ENCODE results near the gene IFIT1B. TPM values are rescaled to one million over a fixed set of nuclear protein-coding genes. Genes with fewer than 3 reads are reported as not detected.
"Not testable (repeated sequence)": the region's sequence is repeated elsewhere in the genome, so short reads cannot be mapped to it uniquely, and the experiment has no call there.

Gene IFIT1B
- total RNA-seq, 1 donor from 2014 or later: not detected

DNA sequence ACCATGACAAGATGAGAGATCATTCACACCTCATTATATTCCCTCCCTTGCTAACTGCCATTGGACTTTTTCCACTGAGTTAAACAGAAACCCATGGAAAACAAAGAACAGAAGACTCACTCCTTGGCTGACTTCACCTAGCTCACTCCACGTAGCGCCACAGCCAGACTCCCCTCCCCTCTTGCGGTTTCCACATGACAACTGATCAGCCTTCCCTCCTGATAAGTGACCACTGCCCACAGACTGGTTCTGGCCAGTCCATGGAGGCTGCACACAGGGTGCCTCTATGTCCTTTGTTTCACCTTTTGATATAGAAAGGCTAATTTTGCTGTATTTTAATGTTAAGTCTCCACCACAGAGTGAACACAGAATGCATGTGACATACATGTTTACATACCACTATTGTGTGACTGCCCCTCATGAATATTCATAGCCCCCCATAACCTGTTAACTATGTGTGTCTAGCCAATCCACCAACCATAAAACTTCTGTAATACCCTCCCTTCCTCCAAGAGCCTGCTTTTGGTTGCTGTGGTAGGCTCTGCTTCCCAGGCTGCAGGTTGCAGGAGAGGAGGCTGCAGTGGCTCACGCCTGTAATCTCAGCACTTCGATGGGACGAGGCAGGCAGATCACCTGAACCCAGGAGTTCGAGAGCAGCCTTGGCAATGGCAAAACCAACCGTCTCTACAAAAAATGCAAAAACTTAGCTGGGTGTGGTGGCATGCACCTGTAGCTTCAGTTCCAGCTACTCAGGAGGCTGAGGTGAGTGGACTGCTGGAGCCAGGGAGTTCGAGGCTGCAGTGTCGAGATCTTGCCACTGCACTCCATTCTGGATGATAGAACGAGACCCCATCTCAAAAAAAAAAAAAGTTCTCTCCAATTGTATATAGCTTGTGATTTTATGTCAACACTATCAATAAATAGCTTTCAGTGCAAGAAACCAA lies 26.5 kb downstream of the IFIT1B start:
- H3K4me3 Mint-ChIP-seq (ENCODE audit: unreplicated experiment): no peak overlapping the region
- TF ChIP-seq, protein P1, sequence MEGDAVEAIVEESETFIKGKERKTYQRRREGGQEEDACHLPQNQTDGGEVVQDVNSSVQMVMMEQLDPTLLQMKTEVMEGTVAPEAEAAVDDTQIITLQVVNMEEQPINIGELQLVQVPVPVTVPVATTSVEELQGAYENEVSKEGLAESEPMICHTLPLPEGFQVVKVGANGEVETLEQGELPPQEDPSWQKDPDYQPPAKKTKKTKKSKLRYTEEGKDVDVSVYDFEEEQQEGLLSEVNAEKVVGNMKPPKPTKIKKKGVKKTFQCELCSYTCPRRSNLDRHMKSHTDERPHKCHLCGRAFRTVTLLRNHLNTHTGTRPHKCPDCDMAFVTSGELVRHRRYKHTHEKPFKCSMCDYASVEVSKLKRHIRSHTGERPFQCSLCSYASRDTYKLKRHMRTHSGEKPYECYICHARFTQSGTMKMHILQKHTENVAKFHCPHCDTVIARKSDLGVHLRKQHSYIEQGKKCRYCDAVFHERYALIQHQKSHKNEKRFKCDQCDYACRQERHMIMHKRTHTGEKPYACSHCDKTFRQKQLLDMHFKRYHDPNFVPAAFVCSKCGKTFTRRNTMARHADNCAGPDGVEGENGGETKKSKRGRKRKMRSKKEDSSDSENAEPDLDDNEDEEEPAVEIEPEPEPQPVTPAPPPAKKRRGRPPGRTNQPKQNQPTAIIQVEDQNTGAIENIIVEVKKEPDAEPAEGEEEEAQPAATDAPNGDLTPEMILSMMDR (IDR thresholded peaks at IDR 0.05; ENCODE audit: partially characterized antibody, unreplicated experiment): no peak
- peaks cover 2% of the 10 kb centered on the region for H3K27me3 Mint-ChIP-seq (ENCODE audit: unreplicated experiment)

DNA sequence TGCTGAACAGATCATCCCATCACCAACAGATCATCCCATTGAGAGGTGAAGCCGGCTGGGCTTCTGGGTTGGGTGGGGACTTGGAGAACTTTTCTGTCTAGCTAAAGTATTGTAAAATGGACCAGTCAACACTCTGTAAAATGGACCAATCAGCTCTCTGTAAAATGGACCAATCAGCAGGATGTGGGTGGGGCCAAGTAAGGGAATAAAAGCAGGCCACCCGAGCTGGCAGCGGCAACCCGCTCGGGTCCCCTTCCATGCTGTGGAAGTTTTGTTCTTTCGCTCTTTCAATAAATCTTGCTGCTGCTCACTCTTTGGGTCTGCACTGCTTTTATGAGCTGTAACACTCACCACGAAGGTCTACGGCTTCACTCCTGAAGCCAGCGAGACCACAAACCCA lies 28.3 kb downstream of the IFIT1B start:
- H3K27ac Mint-ChIP-seq (ENCODE audit: unreplicated experiment); H3K4me3 Mint-ChIP-seq (ENCODE audit: unreplicated experiment); H3K36me3 Mint-ChIP-seq (ENCODE audit: unreplicated experiment); H3K9me3 Mint-ChIP-seq (ENCODE audit: unreplicated experiment); H3K27me3 Mint-ChIP-seq (ENCODE audit: unreplicated experiment); H3K4me1 Mint-ChIP-seq (ENCODE audit: low read depth, unreplicated experiment); DNase-seq: not testable (repeated sequence)

More for the DNA sequence above, 26.5 kb downstream of the IFIT1B start:
- Mint-ChIP-seq H3K27ac (ENCODE audit: unreplicated experiment) (no peak overlapping the region), H3K4me1 (ENCODE audit: low read depth, unreplicated experiment) (no peaks in the 10 kb centered on the region), H3K36me3 (ENCODE audit: unreplicated experiment) (peaks cover 4% of the 10 kb centered on the region), H3K9me3 (ENCODE audit: unreplicated experiment) (peaks cover 3% of the 10 kb centered on the region)
- no peak for DNase-seq

DNA sequence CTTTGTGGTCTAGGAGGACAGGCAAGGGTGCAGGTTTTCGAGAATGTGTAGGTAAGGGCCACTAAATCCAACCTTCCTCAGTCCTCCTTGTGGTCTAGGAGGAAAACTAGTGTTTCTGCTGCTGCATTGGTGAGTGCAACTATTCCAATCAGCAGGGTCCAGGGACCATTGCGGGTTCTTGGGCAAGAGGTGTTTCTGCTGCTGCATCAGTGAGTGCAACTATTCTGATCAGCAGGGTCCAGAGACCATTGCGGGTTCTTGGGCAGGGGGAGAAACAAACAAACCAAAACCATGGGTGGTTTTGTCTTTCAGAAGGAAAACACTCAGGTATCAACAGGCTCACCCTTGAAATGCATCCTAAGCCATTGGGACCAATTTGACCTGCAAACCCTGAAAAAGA lies 29.9 kb downstream of the IFIT1B start:
- not testable (repeated sequence) for H3K27me3 Mint-ChIP-seq (ENCODE audit: unreplicated experiment); DNase-seq; H3K9me3 Mint-ChIP-seq (ENCODE audit: unreplicated experiment); H3K27ac Mint-ChIP-seq (ENCODE audit: unreplicated experiment); H3K4me3 Mint-ChIP-seq (ENCODE audit: unreplicated experiment); H3K36me3 Mint-ChIP-seq (ENCODE audit: unreplicated experiment); H3K4me1 Mint-ChIP-seq (ENCODE audit: low read depth, unreplicated experiment)

DNA sequence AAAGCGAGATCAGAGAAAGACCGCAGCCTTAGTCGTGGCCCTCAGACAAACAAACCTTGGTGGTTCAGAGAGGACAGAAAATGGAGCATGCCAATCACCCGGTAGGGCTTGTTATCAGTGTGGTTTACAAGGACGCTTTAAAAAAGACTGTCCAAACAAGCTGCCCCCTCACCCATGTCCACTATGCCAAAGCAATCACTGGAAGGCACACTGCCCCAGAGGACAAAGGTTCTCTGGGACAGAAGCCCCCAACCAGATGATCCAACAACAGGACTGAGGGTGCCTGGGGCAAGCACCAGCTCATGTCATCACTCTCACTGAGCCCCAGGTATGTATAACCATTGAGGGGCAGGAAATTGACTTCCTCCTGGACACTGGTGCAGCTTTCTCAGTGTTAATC lies 31.4 kb downstream of the IFIT1B start:
- not testable (repeated sequence) for H3K27ac Mint-ChIP-seq (ENCODE audit: unreplicated experiment); H3K4me3 Mint-ChIP-seq (ENCODE audit: unreplicated experiment); H3K4me1 Mint-ChIP-seq (ENCODE audit: low read depth, unreplicated experiment); H3K27me3 Mint-ChIP-seq (ENCODE audit: unreplicated experiment); DNase-seq; H3K36me3 Mint-ChIP-seq (ENCODE audit: unreplicated experiment); H3K9me3 Mint-ChIP-seq (ENCODE audit: unreplicated experiment)

DNA sequence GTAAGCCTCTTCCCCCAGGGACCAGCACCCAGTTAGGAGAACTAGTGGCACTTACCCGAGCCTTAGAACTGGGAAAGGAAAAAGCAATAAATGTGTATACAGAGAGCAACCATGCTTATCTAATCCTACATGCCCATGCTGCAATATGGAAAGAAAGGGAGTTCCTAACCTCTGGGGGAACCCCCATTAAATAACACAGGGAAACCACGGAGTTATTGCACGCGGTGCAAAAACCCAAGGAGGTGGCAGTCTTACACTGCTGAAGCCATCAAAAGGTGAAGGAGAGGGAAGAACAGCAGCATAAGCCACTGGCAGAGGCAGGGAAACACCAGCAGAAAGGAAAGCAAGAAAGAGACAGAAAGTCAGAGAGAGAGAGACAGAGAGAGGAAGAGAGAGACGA lies 32.7 kb downstream of the IFIT1B start:
- not testable (repeated sequence) for H3K4me1 Mint-ChIP-seq (ENCODE audit: low read depth, unreplicated experiment); DNase-seq; H3K27ac Mint-ChIP-seq (ENCODE audit: unreplicated experiment); H3K9me3 Mint-ChIP-seq (ENCODE audit: unreplicated experiment); H3K4me3 Mint-ChIP-seq (ENCODE audit: unreplicated experiment); H3K27me3 Mint-ChIP-seq (ENCODE audit: unreplicated experiment); H3K36me3 Mint-ChIP-seq (ENCODE audit: unreplicated experiment)

DNA sequence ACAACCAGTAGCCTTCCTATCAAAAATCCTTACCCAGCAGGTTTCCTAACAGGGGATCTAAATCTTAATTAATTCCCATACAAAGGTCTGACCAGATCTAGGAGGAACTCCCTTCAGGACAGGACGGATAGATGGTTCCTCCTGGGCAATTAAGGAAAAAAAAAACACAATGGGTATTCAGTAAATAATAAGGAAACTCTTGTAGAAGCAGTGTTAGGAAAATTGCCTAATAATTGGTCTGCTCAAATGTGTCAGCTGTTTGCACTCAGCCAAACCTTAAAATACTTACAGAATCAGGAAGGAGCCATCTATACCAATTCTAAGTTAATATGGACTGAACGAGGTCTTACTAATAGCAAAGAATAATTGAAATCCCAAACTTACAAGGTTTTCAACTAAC lies 33.3 kb downstream of the IFIT1B start:
- H3K27ac Mint-ChIP-seq (ENCODE audit: unreplicated experiment); H3K9me3 Mint-ChIP-seq (ENCODE audit: unreplicated experiment); H3K36me3 Mint-ChIP-seq (ENCODE audit: unreplicated experiment); H3K4me1 Mint-ChIP-seq (ENCODE audit: low read depth, unreplicated experiment); H3K4me3 Mint-ChIP-seq (ENCODE audit: unreplicated experiment); DNase-seq: not testable (repeated sequence)
- peaks cover 10% of the 10 kb centered on the region for H3K27me3 Mint-ChIP-seq (ENCODE audit: unreplicated experiment)

DNA sequence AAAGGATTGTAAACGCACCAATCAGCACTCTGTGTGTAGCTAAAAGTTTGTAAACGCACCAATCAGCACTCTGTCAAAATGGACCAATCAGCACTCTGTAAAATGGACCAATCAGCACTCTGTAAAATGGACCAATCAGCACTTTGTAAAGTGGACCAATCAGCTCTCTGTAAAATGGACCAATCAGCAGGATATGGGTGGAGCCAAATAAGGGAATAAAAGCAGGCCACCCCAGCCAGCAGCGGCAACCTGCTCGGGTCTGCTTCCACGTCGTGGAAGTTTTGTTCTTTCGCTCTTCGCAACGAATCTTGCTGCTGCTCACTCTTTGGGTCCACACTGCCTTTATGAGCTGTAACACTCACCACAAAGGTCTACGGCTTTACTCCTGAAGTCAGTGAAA lies 34.4 kb downstream of the IFIT1B start:
- not testable (repeated sequence) for H3K36me3 Mint-ChIP-seq (ENCODE audit: unreplicated experiment); H3K4me3 Mint-ChIP-seq (ENCODE audit: unreplicated experiment); H3K27ac Mint-ChIP-seq (ENCODE audit: unreplicated experiment); H3K4me1 Mint-ChIP-seq (ENCODE audit: low read depth, unreplicated experiment); DNase-seq; H3K9me3 Mint-ChIP-seq (ENCODE audit: unreplicated experiment)
- peaks cover 11% of the 10 kb centered on the region for H3K27me3 Mint-ChIP-seq (ENCODE audit: unreplicated experiment)

DNA sequence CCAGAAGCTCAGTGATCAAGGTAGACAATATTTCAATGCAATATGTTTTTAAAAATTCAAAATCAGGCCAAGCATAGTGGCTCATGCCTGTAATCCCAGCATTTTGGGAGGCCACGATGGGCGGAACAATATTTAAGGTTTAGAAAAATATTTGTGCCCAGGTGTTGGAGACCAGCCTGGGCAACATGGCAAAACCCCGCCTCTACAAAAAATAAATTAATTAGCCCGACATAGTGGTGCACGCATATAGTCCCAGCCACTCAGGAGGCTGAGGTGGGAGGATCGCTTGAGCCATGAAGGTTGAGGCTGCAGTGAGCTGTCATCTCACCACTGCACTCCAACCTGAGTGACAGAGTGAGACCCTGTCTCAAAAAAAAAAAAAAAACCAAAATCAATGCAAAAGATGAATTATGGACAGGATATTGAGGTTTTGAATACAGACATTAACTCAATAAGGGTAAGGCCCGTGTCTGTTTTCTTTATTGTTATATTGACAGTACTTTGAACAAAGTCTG lies 35.6 kb downstream of the IFIT1B start:
- H3K36me3 Mint-ChIP-seq (ENCODE audit: unreplicated experiment): no peaks in the 10 kb centered on the region
- H3K9me3 Mint-ChIP-seq (ENCODE audit: unreplicated experiment): peaks cover 7% of the 10 kb centered on the region
- H3K4me3 Mint-ChIP-seq (ENCODE audit: unreplicated experiment): peak overlapping the region; percentile 98
- DNase-seq: no peak
- H3K4me1 Mint-ChIP-seq (ENCODE audit: low read depth, unreplicated experiment): peaks cover 7% of the 10 kb centered on the region
- H3K27me3 Mint-ChIP-seq (ENCODE audit: unreplicated experiment): peaks cover 11% of the 10 kb centered on the region
- H3K27ac Mint-ChIP-seq (ENCODE audit: unreplicated experiment): no peak overlapping the region
- TF ChIP-seq, protein P1 (IDR thresholded peaks at IDR 0.05; ENCODE audit: partially characterized antibody, unreplicated experiment): no peak
